H1 (cell line): ENCODE results near the gene CCDC116. TPM values are rescaled to one million over a fixed set of nuclear protein-coding genes. Genes with fewer than 3 reads are reported as not detected.

Experiments used
- ZNF274 ChIP-seq: IDR thresholded peaks from 2 replicates; pipeline ENCODE4 v1.7.0; 2012; ENCODE audit warnings: low read length, borderline replicate concordance; ENCODE audit errors: extremely low read depth
- polyA plus RNA-seq, 7 experiments: library from polyadenylated mRNA; depleted of rRNA in 3 of 7; stranded (reverse) in 5 of 7; unstranded in 2 of 7; fragments of >200 nt in 5 of 7; fragments of 200-250 nt in 2 of 7; gene quantifications; 1 replicate in 5 of 7; 2 replicates in 1 of 7; 4 replicates in 1 of 7; pipeline versions ENCODE4 v1.2.1 to v1.2.3, GENCODE V29; 2011 to 2013; ENCODE audit warnings: missing spikeins in 2 of 7, mixed read lengths in 2 of 7
- total RNA-seq: library from RNA; stranded (reverse); fragmentation: NEBNext Ultra II Directional; extraction: Animal tissue kit (Norgen Biotek cat#: 25700); gene quantifications from 2 replicates; pipeline ENCODE4 v1.2.1, GENCODE V29; 2021
- TF ChIP-seq, protein P1 (sequence below): fragments of 300-600 bp; sonication (generic); IDR thresholded peaks from 2 replicates; pipeline ENCODE4 v1.7.1; 2012; ENCODE audit warnings: low read length, moderate library complexity, mild to moderate bottlenecking, inconsistent platforms; ENCODE audit not compliant: insufficient replicate concordance

CCDC116 gene
- total and polyA plus RNA-seq, 2 of the 8 experiments (the other 6 are each of a cell fraction or from before 2014, with no cell fraction given), result 0.08 TPM; not detected in 1

DNA sequence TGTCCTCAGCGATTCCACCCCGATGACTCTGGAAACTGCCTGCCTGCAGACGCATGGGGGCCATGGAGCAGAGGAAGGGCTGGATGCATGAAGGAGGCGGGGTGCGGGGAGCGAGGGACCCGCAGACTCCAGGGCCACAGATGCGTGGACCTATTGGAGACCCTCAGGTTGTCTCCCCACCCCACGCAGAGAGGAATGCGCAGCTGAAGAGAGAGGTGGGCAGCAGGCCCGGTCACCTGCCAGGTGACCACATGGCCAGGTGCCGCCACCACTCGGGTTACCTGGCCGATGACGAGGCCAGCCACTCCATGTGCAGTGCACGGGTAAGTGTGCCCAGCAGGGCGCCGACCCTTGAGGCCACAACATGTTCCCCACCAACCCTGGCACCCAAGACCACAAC, 371 bp downstream of the CCDC116 start (continued):
- TF ChIP-seq, protein P1, sequence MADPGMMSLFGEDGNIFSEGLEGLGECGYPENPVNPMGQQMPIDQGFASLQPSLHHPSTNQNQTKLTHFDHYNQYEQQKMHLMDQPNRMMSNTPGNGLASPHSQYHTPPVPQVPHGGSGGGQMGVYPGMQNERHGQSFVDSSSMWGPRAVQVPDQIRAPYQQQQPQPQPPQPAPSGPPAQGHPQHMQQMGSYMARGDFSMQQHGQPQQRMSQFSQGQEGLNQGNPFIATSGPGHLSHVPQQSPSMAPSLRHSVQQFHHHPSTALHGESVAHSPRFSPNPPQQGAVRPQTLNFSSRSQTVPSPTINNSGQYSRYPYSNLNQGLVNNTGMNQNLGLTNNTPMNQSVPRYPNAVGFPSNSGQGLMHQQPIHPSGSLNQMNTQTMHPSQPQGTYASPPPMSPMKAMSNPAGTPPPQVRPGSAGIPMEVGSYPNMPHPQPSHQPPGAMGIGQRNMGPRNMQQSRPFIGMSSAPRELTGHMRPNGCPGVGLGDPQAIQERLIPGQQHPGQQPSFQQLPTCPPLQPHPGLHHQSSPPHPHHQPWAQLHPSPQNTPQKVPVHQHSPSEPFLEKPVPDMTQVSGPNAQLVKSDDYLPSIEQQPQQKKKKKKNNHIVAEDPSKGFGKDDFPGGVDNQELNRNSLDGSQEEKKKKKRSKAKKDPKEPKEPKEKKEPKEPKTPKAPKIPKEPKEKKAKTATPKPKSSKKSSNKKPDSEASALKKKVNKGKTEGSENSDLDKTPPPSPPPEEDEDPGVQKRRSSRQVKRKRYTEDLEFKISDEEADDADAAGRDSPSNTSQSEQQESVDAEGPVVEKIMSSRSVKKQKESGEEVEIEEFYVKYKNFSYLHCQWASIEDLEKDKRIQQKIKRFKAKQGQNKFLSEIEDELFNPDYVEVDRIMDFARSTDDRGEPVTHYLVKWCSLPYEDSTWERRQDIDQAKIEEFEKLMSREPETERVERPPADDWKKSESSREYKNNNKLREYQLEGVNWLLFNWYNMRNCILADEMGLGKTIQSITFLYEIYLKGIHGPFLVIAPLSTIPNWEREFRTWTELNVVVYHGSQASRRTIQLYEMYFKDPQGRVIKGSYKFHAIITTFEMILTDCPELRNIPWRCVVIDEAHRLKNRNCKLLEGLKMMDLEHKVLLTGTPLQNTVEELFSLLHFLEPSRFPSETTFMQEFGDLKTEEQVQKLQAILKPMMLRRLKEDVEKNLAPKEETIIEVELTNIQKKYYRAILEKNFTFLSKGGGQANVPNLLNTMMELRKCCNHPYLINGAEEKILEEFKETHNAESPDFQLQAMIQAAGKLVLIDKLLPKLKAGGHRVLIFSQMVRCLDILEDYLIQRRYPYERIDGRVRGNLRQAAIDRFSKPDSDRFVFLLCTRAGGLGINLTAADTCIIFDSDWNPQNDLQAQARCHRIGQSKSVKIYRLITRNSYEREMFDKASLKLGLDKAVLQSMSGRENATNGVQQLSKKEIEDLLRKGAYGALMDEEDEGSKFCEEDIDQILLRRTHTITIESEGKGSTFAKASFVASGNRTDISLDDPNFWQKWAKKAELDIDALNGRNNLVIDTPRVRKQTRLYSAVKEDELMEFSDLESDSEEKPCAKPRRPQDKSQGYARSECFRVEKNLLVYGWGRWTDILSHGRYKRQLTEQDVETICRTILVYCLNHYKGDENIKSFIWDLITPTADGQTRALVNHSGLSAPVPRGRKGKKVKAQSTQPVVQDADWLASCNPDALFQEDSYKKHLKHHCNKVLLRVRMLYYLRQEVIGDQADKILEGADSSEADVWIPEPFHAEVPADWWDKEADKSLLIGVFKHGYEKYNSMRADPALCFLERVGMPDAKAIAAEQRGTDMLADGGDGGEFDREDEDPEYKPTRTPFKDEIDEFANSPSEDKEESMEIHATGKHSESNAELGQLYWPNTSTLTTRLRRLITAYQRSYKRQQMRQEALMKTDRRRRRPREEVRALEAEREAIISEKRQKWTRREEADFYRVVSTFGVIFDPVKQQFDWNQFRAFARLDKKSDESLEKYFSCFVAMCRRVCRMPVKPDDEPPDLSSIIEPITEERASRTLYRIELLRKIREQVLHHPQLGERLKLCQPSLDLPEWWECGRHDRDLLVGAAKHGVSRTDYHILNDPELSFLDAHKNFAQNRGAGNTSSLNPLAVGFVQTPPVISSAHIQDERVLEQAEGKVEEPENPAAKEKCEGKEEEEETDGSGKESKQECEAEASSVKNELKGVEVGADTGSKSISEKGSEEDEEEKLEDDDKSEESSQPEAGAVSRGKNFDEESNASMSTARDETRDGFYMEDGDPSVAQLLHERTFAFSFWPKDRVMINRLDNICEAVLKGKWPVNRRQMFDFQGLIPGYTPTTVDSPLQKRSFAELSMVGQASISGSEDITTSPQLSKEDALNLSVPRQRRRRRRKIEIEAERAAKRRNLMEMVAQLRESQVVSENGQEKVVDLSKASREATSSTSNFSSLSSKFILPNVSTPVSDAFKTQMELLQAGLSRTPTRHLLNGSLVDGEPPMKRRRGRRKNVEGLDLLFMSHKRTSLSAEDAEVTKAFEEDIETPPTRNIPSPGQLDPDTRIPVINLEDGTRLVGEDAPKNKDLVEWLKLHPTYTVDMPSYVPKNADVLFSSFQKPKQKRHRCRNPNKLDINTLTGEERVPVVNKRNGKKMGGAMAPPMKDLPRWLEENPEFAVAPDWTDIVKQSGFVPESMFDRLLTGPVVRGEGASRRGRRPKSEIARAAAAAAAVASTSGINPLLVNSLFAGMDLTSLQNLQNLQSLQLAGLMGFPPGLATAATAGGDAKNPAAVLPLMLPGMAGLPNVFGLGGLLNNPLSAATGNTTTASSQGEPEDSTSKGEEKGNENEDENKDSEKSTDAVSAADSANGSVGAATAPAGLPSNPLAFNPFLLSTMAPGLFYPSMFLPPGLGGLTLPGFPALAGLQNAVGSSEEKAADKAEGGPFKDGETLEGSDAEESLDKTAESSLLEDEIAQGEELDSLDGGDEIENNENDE, result no peak
- no peak for TF ChIP-seq ZNF274
